K562 (cell line): ENCODE results near the gene CYSTM1. TPM values are rescaled to one million over a fixed set of nuclear protein-coding genes. Genes with fewer than 3 reads are reported as not detected.

Experiments used
- ATF6 ChIP-seq: sonication (generic); formaldehyde crosslinking; IDR thresholded peaks from 2 replicates; pipeline ENCODE4 v1.4.0; 2020; ENCODE audit warnings: mild to moderate bottlenecking, missing genetic modification reagents
- CHAMP1 ChIP-seq: fragments of 450-650 bp; IDR thresholded peaks from 2 replicates; pipeline ENCODE4 v1.6.1; 2016; ENCODE audit warnings: mild to moderate bottlenecking
- DNMT1 ChIP-seq: fragments of 450-650 bp; IDR thresholded peaks from 2 replicates; pipeline ENCODE4 v1.6.1; 2016; ENCODE audit warnings: antibody characterized with exemption, mild to moderate bottlenecking
- E2F3 ChIP-seq: fragments of 250-450 bp; sonication (Bioruptor Pico); IDR thresholded peaks from 2 replicates; pipeline ENCODE4 v1.4.0; 2020; ENCODE audit warnings: mild to moderate bottlenecking
- ELF1 ChIP-seq: fragments of 200-800 bp; sonication (Bioruptor generic); IDR thresholded peaks from 2 replicates; pipeline ENCODE4 v1.6.1; 2016; ENCODE audit warnings: missing genetic modification characterization, missing compliant biosample characterization
- FOXA1 ChIP-seq: fragments of 450-650 bp; IDR thresholded peaks from 2 replicates; pipeline ENCODE4 v1.6.1; 2016; ENCODE audit warnings: mild to moderate bottlenecking, borderline replicate concordance
- FOXK2 ChIP-seq, 2 experiments: fragments of 450-650 bp; IDR thresholded peaks in 1 of 2; conservative IDR thresholded peaks in 1 of 2; 2 replicates each; pipeline ENCODE4 v1.6.1; 2016; ENCODE audit warnings: low read depth in 2 of 2, mild to moderate bottlenecking in 1 of 2
- HDGF ChIP-seq: fragments of 450-650 bp; IDR thresholded peaks from 2 replicates; pipeline ENCODE4 v1.6.1; 2016
- HINFP ChIP-seq: fragments of 450-650 bp; conservative IDR thresholded peaks from 2 replicates; pipeline ENCODE4 v1.6.1; 2016; ENCODE audit warnings: missing genetic modification characterization, low read depth, mild to moderate bottlenecking, control low read depth, missing compliant biosample characterization
- HMBOX1 ChIP-seq: sonication (generic); IDR thresholded peaks from 2 replicates; pipeline ENCODE4 v1.6.1; 2016
- L3MBTL2 ChIP-seq: fragments of 450-650 bp; IDR thresholded peaks from 2 replicates; pipeline ENCODE4 v1.6.1; 2016; ENCODE audit warnings: mild to moderate bottlenecking, moderate library complexity
- MBD2 ChIP-seq: sonication (generic); IDR thresholded peaks from 2 replicates; pipeline ENCODE4 v1.6.1; 2016; ENCODE audit warnings: low read depth, borderline replicate concordance
- POLR2G ChIP-seq: fragments of 200-400 bp; formaldehyde crosslinking; IDR thresholded peaks from 2 replicates; pipeline ENCODE4 v1.6.1; 2017; ENCODE audit warnings: low read depth, mild to moderate bottlenecking, antibody characterized with exemption, low read length, moderate library complexity
- PREB ChIP-seq: sonication (generic); formaldehyde crosslinking; IDR thresholded peaks from 2 replicates; pipeline ENCODE4 v1.8.1; 2023; ENCODE audit warnings: mild to moderate bottlenecking, missing genetic modification reagents
- RB1 ChIP-seq: fragments of 450-650 bp; IDR thresholded peaks from 2 replicates; pipeline ENCODE4 v1.6.1; 2017; ENCODE audit warnings: low read depth, mild to moderate bottlenecking
- RBM22 ChIP-seq: fragments of 200-400 bp; formaldehyde crosslinking; IDR thresholded peaks from 2 replicates; pipeline ENCODE4 v1.6.1; 2018; ENCODE audit warnings: low read length, low read depth; ENCODE audit not compliant: poor library complexity, severe bottlenecking
- SIN3B ChIP-seq: fragments of 450-650 bp; IDR thresholded peaks from 2 replicates; pipeline ENCODE4 v1.6.1; 2017; ENCODE audit warnings: low read depth, mild to moderate bottlenecking, moderate library complexity
- YY1 ChIP-seq, 3 experiments: IDR thresholded peaks; 2 replicates each; pipeline ENCODE4 v1.6.1; 2011; ENCODE audit warnings: low read length in 2 of 3, mild to moderate bottlenecking in 2 of 3, moderate library complexity in 2 of 3, borderline replicate concordance in 1 of 3, control low read depth in 1 of 3, low read depth in 1 of 3; ENCODE audit not compliant: insufficient read depth in 3 of 3, insufficient replicate concordance in 2 of 3, control insufficient read depth in 1 of 3, insufficient read length in 1 of 3; ENCODE audit errors: extremely low read depth in 1 of 3
- ZNF253 ChIP-seq: fragments of 250-450 bp; sonication (Bioruptor Pico); conservative IDR thresholded peaks from 2 replicates; pipeline ENCODE4 v1.6.1; 2021; ENCODE audit warnings: mild to moderate bottlenecking
- ZNF347 ChIP-seq: fragments of 450-650 bp; formaldehyde crosslinking; IDR thresholded peaks from 2 replicates; pipeline ENCODE4 v1.4.0; 2020; ENCODE audit warnings: low read depth, mild to moderate bottlenecking, moderate library complexity
- polyA plus RNA-seq, 8 experiments: library from polyadenylated mRNA; depleted of rRNA in 4 of 8; stranded (reverse) in 5 of 8; unstranded in 3 of 8; fragments of >200 nt; fragmentation: Nextera tagmentation in 2 of 8; fragmentation: Illumina TruSeq in 1 of 8; extraction: Ambion mirVana in 2 of 8; extraction: Trizol in 1 of 8; gene quantifications; 2 replicates each; pipeline versions ENCODE4 v1.2.1 to v1.2.3, GENCODE V29; 2011 to 2014; ENCODE audit warnings: inconsistent platforms in 1 of 8, missing spikeins in 1 of 8
- total RNA-seq, 7 experiments: library from RNA; depleted of rRNA in 6 of 7; stranded (reverse); fragments of >200 nt in 6 of 7; fragmentation: Illumina TruSeq in 2 of 7; extraction: Trizol in 2 of 7; gene quantifications; 2 replicates each; pipeline versions ENCODE4 v1.2.1 to v1.2.3, GENCODE V29; 2011 to 2021; ENCODE audit warnings: low replicate concordance in 1 of 7

CYSTM1 gene
- total and polyA plus RNA-seq, 9 of the 15 experiments (the other 6 are each of a cell fraction or from before 2014, with no cell fraction given): 76.1 to 422 (median 108) TPM

GRCh38 chr5:140175367-140176030, 511 bp downstream of the CYSTM1 start (continued):
- no peak for TF ChIP-seq DNMT1
- no peak; a peak in 2 of 4 replicates for TF ChIP-seq FOXK2 (conservative IDR thresholded peaks at IDR 0.05 in 1 of 2, IDR thresholded peaks at IDR 0.05 in 1 of 2; ENCODE audit: low read depth in 2 of 2)
- peak; percentile 77 for TF ChIP-seq POLR2G
- peak; percentile 68; the same call in 1 of the 2 replicates for TF ChIP-seq ELF1 (tag)
- 0 out of 2 replicates have a peak, but pooled peaks have one; percentile 18 for TF ChIP-seq SIN3B
- no peak for TF ChIP-seq HDGF
- TF ChIP-seq ZNF253 (CRISPR knock-in tag): no peak
- TF ChIP-seq CHAMP1: no peak
- no peak for TF ChIP-seq PREB (CRISPR knock-in tag)
- TF ChIP-seq RB1: peak; percentile 38; the same call in 1 of the 2 replicates
- no peak for TF ChIP-seq MBD2
- TF ChIP-seq HMBOX1: peak; percentile 93
- no peak for TF ChIP-seq YY1 (IDR thresholded peaks at IDR 0.05; ENCODE audit: borderline replicate concordance in 1 of 3, control insufficient read depth in 1 of 3, extremely low read depth in 1 of 3, insufficient read depth in 3 of 3, insufficient read length in 1 of 3, insufficient replicate concordance in 2 of 3, low read depth in 1 of 3, low read length in 2 of 3)
- no peak for TF ChIP-seq FOXA1
- TF ChIP-seq ATF6: no peak
- TF ChIP-seq HINFP (tag): no peak
- TF ChIP-seq E2F3 (CRISPR knock-in tag): no peak
- TF ChIP-seq L3MBTL2: no peak
- no peak for TF ChIP-seq RBM22
- TF ChIP-seq ZNF347: no peak
